Smooth muscle cell of the umbilical artery (primary cell): Measurements from ENCODE around the gene PLPP3. TPM values are rescaled to one million over a fixed set of nuclear protein-coding genes. Genes with fewer than 3 reads are reported as not detected.

ENCODE experiments used
- total RNA-seq: library from RNA; depleted of rRNA; stranded (reverse); fragments of >200 nt; gene quantifications from 2 replicates; pipeline ENCODE4 v1.2.3, GENCODE V29; 2014

PLPP3 gene
- total RNA-seq: 5.3 and 18.1 TPM in 2 replicates

DNA sequence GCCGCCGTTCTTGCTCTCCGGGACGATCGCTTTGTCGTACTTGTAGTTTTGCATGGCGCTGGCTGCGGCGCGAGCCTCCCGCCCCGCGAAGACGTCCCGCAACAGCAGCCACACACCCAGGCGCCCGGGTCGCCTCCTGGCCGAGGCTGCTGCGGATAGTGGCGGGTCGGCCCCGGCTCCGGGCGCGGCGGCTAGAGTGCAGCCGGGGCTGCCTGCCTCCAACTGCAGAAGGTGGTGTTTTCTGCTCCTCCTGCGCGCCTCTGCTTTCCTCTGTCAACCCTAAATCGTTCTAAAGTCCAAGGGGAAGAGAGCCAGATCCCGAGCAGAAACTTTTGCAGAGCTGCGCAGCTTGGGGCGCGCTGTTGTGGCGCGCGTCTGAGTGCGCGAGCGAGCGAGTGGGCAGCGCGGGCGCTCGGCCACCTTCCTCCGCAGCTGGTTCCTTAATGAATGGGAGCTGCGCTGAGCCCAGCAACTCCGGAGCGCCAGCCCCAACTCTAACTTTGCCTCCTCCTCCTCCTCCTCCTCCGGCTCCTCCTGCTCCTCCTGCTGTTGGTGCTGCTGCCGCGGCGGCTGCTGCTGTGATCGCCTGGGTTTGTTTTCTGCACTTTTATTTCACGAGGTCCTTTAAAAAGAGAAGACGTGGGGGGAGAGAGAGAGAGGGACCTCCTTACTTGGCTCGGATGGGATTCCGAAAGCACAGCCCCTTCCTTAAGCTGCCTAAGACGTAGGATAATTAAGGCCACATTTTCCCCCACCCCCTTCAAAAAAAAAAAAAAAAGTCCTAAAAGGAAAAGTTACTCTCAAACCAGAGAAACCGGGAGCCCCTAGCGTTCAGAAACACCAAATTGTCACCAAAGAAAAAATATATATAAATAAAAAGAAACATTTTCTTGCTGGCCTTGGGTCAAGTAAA, at the start of gene PLPP3:
PLPP3 (minus strand) TSS at position 601 of the 913 bp plus-strand sequence; CDS start at position 54, 547 bp downstream.

Other genes with a start within 250 kb of the PLPP3 start
- gene PRKAA2, start 65.8 kb upstream of the PLPP3 start, total RNA-seq: 0.89 and 1.9 TPM in 2 replicates
- not detected in 2 replicates for gene FYB2, start 239.8 kb upstream of the PLPP3 start, total RNA-seq